ENCODE results near the gene ZNF595.
"Not testable (repeated sequence)": the region's sequence is repeated elsewhere in the genome, so short reads cannot be mapped to it uniquely, and the experiment has no call there.

ZNF595 gene

GRCh38 chr4:86559-87324, 33.6 kb downstream of the ZNF595 start:
- not testable (repeated sequence) for DNase-seq (ENCODE audit: low read depth)

DNA sequence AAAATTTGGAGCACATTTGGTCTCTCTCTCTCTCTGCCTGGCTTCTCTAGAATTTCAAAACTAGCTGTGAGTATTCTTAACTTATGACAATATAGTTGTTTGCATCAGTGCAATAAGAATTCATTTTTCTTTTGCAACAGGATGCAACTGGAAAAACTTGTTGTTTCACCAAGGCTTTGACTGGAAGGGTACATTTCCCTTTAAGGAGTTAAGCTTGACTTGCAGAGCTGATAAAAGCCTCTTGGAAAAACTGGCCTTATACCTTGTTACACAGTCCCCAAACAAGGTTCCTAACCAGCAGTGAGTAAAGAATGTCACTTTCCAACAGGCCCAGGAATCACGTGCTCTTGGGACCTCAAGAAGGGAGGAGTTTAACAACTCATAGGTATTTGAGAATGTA, 45.3 kb downstream of the ZNF595 start:
- no peak for DNase-seq (ENCODE audit: low read depth)

GRCh38 chr4:99863-100262, 46.7 kb downstream of the ZNF595 start:
- DNase-seq (ENCODE audit: low read depth), result no peak

- no peak for DNase-seq (ENCODE audit: low read depth)
Measured at GRCh38 chr4:107083-107443, 53.9 kb downstream of the ZNF595 start.

GRCh38 chr4:107444-108429, 54.6 kb downstream of the ZNF595 start:
- no peak for DNase-seq (ENCODE audit: low read depth)

DNA sequence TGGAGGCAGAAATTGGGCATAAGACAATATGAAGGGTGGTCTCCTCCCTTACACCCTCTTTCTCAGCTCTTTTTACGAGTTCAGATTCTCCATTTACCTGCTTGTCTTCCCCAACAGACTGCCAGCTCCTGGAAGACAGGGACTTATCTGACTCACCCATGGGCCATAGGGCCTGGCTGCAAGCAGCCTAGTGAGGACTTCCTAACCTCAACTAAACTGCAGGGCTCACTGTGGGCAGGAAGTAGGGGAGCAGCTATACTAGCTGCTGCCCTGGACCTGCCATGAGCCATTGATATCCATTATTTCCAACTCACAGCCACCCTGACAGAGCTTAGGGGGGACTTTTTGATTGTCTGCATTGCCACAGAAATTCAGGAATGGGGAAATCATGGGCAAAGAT, 59.6 kb downstream of the ZNF595 start:
- DNase-seq (ENCODE audit: low read depth), result no peak

GRCh38 chr4:113732-114131, 60.6 kb downstream of the ZNF595 start:
- no peak for DNase-seq (ENCODE audit: low read depth)

DNA sequence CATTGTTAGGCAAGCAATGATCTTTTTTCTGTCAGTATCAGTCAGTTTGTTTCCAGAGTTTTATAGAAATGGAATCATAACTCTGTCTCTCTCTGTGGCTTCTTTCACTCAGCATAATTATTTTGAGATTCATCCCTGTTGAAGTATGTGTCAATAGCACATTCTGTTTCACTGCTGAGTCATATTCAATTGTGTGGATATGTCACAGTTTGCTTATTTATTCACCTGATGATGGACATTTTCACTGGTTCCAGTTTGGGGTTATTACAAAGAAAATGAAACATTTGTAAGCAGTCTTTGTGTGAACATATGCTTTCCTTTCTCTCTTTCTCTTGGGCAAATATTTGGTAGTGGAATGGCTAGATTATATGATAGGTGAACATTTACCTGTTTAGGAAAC, 61.0 kb downstream of the ZNF595 start:
- no peak for DNase-seq (ENCODE audit: low read depth)

GRCh38 chr4:116499-116898, 63.4 kb downstream of the ZNF595 start:
- DNase-seq (ENCODE audit: low read depth), result no peak

GRCh38 chr4:120616-121015, 67.5 kb downstream of the ZNF595 start:
- no peak for DNase-seq (ENCODE audit: low read depth)

GRCh38 chr4:121408-122084, 68.4 kb downstream of the ZNF595 start:
- DNase-seq (ENCODE audit: low read depth), result no peak

DNA sequence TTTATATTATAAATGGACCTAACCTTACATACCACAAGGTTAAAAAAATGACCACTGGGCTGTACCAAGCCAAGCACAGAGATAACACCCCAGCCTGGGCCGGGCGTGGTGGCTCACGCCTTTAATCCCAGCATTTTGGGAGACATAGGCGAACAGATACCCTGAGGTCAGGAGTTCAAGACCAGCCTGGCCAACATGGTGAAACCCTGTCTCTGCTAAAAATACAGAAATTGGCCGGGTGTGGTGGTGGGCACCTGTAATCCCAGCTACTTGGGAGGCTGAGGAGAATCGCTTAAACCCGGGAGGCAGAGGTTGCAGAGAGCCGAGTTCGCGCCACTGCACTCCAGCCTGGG, 70.8 kb downstream of the ZNF595 start:
- DNase-seq (ENCODE audit: low read depth), result not testable (repeated sequence)

DNA sequence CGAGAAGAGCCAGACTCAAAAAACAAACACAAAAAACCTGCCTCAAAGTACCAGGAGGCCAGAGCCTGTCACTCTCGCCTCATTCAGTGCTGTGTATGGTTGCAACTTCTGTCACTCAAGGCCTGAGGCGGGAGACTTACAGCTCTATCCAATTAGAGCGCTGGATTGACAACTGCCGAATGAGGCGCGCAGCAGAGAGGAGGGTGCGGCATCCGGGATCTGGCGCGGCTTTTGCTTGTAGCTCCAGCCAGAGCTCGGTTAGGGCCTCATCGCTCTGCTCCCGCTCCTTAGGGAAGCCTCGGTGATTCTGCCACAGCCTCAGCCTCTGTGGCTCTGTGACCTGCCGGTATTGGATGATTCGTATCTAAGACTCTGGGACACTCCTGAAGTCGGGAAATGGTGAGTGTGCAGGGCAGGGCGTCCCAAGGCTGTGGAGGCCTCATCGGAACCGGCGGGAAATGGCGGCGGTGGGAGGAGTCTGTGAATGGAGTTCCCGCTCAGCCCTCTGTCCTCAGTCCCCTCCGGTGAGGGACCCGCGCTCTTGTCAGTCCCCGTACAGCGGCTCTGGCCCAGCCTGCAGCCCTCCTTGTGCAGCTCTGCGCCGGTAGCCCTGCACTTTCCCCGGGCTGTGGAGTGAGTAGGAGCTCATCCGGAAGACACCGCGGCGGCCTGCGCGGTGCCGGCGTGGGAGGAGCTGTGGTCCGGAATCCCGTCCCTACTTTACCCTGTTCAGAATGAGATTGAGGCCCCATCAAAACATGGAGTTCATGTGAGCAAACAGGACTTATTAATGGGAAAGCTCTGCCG, 71.4 kb downstream of the ZNF595 start, which contains the start of gene ZNF718:
ZNF718 (plus strand) TSS at position 227 of the 807 bp plus-strand sequence; CDS start at position 397, 170 bp downstream.
- DNase-seq (ENCODE audit: low read depth), result peak; percentile 94

DNA sequence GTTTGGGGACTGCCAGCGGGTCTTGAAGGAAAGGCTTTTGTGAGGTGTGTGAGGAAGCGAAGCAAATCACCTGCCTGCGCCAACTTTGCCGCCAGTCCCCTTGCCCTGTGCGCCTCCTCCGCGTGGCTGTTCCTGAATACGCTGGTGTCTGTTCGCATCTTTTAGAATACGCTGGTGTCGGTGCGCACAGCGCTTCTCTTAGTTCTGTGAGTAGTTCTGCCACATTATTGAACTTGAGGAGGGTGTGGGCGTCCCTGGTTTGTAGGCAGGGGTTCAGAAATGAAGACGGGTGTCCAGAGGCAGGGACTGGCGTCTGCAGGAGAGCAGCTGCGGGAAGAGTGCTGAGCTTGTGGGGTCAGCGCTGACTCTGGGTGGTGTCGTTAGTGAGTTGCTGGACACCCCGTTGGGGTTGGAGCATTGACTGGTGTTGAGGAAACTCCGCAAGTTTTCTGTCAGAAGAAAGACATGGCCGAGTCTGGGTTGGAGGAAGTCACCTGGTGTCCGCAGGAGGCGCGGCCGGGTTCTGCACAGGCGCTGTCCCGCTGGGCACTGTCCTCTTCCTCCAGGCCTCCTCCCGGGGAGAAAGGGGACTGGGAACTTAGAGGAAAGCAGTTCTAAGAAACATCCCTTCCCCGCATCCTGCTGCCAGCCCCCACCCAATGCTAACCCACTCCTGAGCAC, 72.1 kb downstream of the ZNF595 start:
- DNase-seq (ENCODE audit: low read depth), result peak; percentile 3

DNA sequence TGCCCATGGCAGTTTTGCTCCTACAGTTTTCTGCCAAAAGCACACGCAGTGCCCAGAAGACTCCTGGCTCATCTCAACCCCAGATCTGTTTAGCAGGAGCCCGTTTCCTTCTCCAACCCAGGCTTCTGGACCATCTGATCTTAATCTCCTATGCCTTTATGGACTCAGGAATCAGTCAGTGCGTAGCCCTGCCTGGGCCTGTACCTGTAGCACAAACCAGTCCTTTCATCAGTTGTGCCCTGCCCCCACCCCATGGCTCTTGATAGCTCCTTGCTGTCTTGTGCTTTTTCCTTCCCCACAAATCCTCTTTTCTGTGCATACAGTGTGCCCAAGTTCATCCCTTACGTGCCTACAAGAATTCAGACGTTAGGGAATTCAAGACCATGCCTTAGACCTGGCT, 72.7 kb downstream of the ZNF595 start:
- no peak for DNase-seq (ENCODE audit: low read depth)

- no peak for DNase-seq (ENCODE audit: low read depth)
Measured at GRCh38 chr4:132483-132882, 79.4 kb downstream of the ZNF595 start.

All from GM04504 (cell line).